Esophagus muscularis mucosa (tissue), 4 donors: ENCODE measurements around the gene ETFB.

Experiments used
- CTCF ChIP-seq, 3 experiments: fragments of 200-600 bp in 2 of 3; fragments of 450-650 bp in 1 of 3; sonication (generic) in 2 of 3; IDR thresholded peaks; one replicate each; pipeline ENCODE4 v1.5.1; 2017 to 2019; ENCODE audit warnings: antibody characterized with exemption in 3 of 3, mild to moderate bottlenecking in 2 of 3, moderate library complexity in 1 of 3
- EP300 ChIP-seq: sonication (generic); formaldehyde crosslinking; IDR thresholded peaks from one replicate; pipeline ENCODE4 v1.6.1; 2017; ENCODE audit warnings: antibody characterized with exemption
- POLR2A ChIP-seq: fragments of 450-650 bp; IDR thresholded peaks from one replicate; pipeline ENCODE4 v1.6.1; 2017; ENCODE audit warnings: antibody characterized with exemption, moderate library complexity, mild to moderate bottlenecking, low read depth

GRCh38 chr19:51341976-51342580, 24.1 kb downstream of the ETFB start, which contains the start of gene VSIG10L:
- no peak for TF ChIP-seq CTCF (IDR thresholded peaks at IDR 0.05)
- no peak for TF ChIP-seq POLR2A
- no peak for TF ChIP-seq EP300
